SU-DHL-6 (cell line): ENCODE measurements around the gene CNTN5.

ENCODE experiments used
- H2AFZ ChIP-seq: fragments of 200-600 bp; sonication (generic); 2 replicates; pipeline ENCODE4 v1.6.1; 2014; ENCODE audit warnings: low read depth, mild to moderate bottlenecking, moderate library complexity, mixed read lengths, antibody characterized with exemption, low read length; ENCODE audit not compliant: severe bottlenecking
- H3F3A ChIP-seq: fragments of 200-600 bp; shearing (Covaris generic); 2 replicates; pipeline ENCODE4 v1.6.0; 2016; ENCODE audit warnings: antibody characterized with exemption, mild to moderate bottlenecking; ENCODE audit not compliant: insufficient read depth
- H3K27ac ChIP-seq: fragments of 200-600 bp; sonication (generic); 2 replicates; pipeline ENCODE4 v1.5.1; 2016; ENCODE audit warnings: low read depth, mild to moderate bottlenecking, low read length, moderate library complexity, mixed read lengths
- H3K27me3 ChIP-seq: fragments of 200-600 bp; sonication (generic), shearing (Covaris generic); 2 replicates; pipeline ENCODE4 v1.6.0; 2014; ENCODE audit warnings: mild to moderate bottlenecking, low read length
- H3K36me3 ChIP-seq: fragments of 200-600 bp; sonication (generic); 2 replicates; pipeline ENCODE4 v1.6.1; 2014; ENCODE audit warnings: mild to moderate bottlenecking, low read length, mixed read lengths
- H3K4me2 ChIP-seq: fragments of 300-600, 200-600 bp; shearing (Covaris generic), sonication (generic); 2 replicates; pipeline ENCODE4 v1.6.0; 2014; ENCODE audit warnings: low read length, low read depth, mild to moderate bottlenecking; ENCODE audit not compliant: poor library complexity, severe bottlenecking
- H3K4me3 ChIP-seq: fragments of 200-600 bp; sonication (generic); 2 replicates; pipeline ENCODE4 v1.5.1; 2014; ENCODE audit warnings: antibody characterized with exemption, low read length, mild to moderate bottlenecking, mixed read lengths; ENCODE audit not compliant: insufficient read depth, poor library complexity, severe bottlenecking
- H3K79me2 ChIP-seq: fragments of 200-600 bp; sonication (generic); 2 replicates; pipeline ENCODE4 v1.6.1; 2014; ENCODE audit warnings: mild to moderate bottlenecking, low read length, moderate library complexity; ENCODE audit not compliant: insufficient read depth
- H3K9ac ChIP-seq: fragments of 200-600 bp; sonication (generic); 2 replicates; pipeline ENCODE4 v1.7.0; 2014; ENCODE audit warnings: mild to moderate bottlenecking, low read length
- H3K9me2 ChIP-seq: fragments of 200-600 bp; sonication (generic); replicated peaks from 2 replicates; pipeline ENCODE4 v1.6.1; 2014; ENCODE audit warnings: low read length; ENCODE audit not compliant: insufficient read depth
- H3K9me3 ChIP-seq: fragments of 200-600 bp; sonication (generic); 2 replicates; pipeline ENCODE4 v1.6.1; 2014; ENCODE audit warnings: low read length, mixed read lengths; ENCODE audit not compliant: insufficient read depth
- H4K20me1 ChIP-seq: fragments of 200-600 bp; sonication (generic); 2 replicates; pipeline ENCODE4 v1.6.1; 2014; ENCODE audit warnings: low read depth, mild to moderate bottlenecking, antibody characterized with exemption, low read length, moderate library complexity, mixed read lengths
- CTCF ChIP-seq: fragments of 200-600 bp; sonication (generic); IDR thresholded peaks from one replicate; pipeline ENCODE4 v1.5.1; 2017; ENCODE audit warnings: antibody characterized with exemption, mild to moderate bottlenecking, low read length, moderate library complexity; ENCODE audit not compliant: insufficient read depth, poor library complexity, severe bottlenecking
- EZH2phosphoT487 ChIP-seq: fragments of 200-600 bp; sonication (generic), shearing (Covaris generic); conservative IDR thresholded peaks from 2 replicates; pipeline ENCODE4 v1.6.1; 2018; ENCODE audit warnings: mild to moderate bottlenecking, antibody characterized with exemption, low read length, moderate library complexity, mixed read lengths

Gene CNTN5

GRCh38 chr11:99148352-99148751 lies 127.6 kb downstream of the CNTN5 start:
- H3K4me2 ChIP-seq = no peak overlapping the region
- no peaks in the 10 kb centered on the region for H3K27me3 ChIP-seq
- H3K9me3 ChIP-seq = no peaks in the 10 kb centered on the region
- no peak overlapping the region for H3K9ac ChIP-seq
- no peak overlapping the region for H3K27ac ChIP-seq
- no peaks in the 10 kb centered on the region for H4K20me1 ChIP-seq
- no peaks in the 10 kb centered on the region for H3F3A ChIP-seq
- TF ChIP-seq EZH2phosphoT487 (no peak), CTCF (no peak)
- H3K9me2 ChIP-seq = no peaks in the 10 kb centered on the region
- H3K4me3 ChIP-seq = no peak overlapping the region
- no peaks in the 10 kb centered on the region for H3K79me2 ChIP-seq
- H3K36me3 ChIP-seq = no peaks in the 10 kb centered on the region
- no peak overlapping the region for H2AFZ ChIP-seq

- Histone ChIP-seq H3K27me3 (no peaks in the 10 kb centered on the region), H3K27ac (no peak overlapping the region), H3F3A (no peaks in the 10 kb centered on the region), H3K9me2 (no peaks in the 10 kb centered on the region), H3K9ac (no peak overlapping the region), H3K4me2 (no peak overlapping the region), H3K4me3 (no peak overlapping the region), H3K79me2 (no peaks in the 10 kb centered on the region), H3K9me3 (no peaks in the 10 kb centered on the region), H2AFZ (no peak overlapping the region), H4K20me1 (no peaks in the 10 kb centered on the region), H3K36me3 (no peaks in the 10 kb centered on the region)
- TF ChIP-seq CTCF (no peak), EZH2phosphoT487 (no peak)
Measured at GRCh38 chr11:99154277-99154676, 133.5 kb downstream of the CNTN5 start.

- Histone ChIP-seq H3K79me2 (no peaks in the 10 kb centered on the region), H3K27ac (no peak overlapping the region), H3K36me3 (no peaks in the 10 kb centered on the region), H3K27me3 (no peaks in the 10 kb centered on the region), H3K9me2 (no peaks in the 10 kb centered on the region), H2AFZ (no peak overlapping the region), H3K4me2 (no peak overlapping the region), H3F3A (no peaks in the 10 kb centered on the region), H3K9me3 (no peaks in the 10 kb centered on the region), H3K4me3 (no peak overlapping the region), H4K20me1 (no peaks in the 10 kb centered on the region), H3K9ac (no peak overlapping the region)
- no peak for TF ChIP-seq EZH2phosphoT487
- TF ChIP-seq CTCF = no peak
Measured at GRCh38 chr11:99160447-99160846, 139.7 kb downstream of the CNTN5 start.

GRCh38 chr11:99162819-99163218 lies 142.1 kb downstream of the CNTN5 start:
- Histone ChIP-seq H3K36me3 (no peaks in the 10 kb centered on the region), H3K79me2 (no peaks in the 10 kb centered on the region), H3F3A (no peaks in the 10 kb centered on the region), H4K20me1 (no peaks in the 10 kb centered on the region), H3K27ac (no peak overlapping the region), H3K27me3 (no peaks in the 10 kb centered on the region), H2AFZ (no peak overlapping the region), H3K9me2 (no peaks in the 10 kb centered on the region), H3K9ac (no peak overlapping the region), H3K9me3 (no peaks in the 10 kb centered on the region), H3K4me2 (no peak overlapping the region), H3K4me3 (no peak overlapping the region)
- TF ChIP-seq CTCF = no peak
- TF ChIP-seq EZH2phosphoT487 = no peak
